Hematopoietic multipotent progenitor cell treated with erythropoietin and hydrocortisone succinate and interleukin-3 and kit ligand, for 8 days (in vitro differentiated cells): ENCODE data around the gene PSMB10.
A peak's percentile ranks its signal among the peaks of the same experiment; 100 is the strongest.
"Not testable (repeated sequence)": the region's sequence is repeated elsewhere in the genome, so short reads cannot be mapped to it uniquely, and the experiment has no call there.

Source experiments
- DNase-seq: peaks from one replicate; pipeline ENCODE4 v3.0.0-alpha.2; 2015

The PSMB10 gene

DNA sequence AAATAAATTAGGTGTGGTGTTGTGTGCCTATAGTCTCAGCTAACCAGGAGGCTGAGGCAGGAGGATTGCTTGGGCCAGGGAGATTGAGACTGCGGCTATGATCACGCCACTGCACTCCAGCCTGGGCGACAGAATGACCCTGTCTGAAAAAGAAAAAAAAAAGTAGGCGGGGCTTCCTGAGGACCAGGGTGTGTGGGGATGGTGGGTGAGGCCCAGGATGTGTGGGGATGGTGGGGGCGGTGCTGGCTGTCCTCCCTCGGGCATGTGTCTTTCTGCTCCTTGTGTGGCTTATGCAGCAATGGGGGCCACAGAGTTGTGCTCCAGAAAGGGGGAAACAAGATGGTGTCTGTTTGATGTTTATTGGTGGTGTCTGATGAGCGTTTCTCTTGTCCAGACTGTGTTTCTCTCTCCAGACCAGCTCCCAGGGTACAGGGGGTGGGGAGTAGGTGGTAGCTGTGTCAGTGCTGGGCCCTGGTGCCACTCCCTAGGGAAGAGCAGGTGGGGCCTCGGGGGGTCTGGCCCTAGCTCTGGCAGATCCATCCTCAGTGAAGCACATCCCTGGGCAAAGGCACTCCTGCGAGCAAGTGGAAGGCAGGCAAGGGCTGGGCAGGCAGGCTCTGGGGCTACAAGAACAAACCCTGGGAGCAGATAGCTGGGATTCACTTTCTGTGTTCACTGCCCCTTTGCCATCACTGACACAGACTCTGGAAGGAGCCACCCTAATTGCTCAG lies 5.0 kb upstream of the PSMB10 start:
- DNase-seq, result no peak

DNA sequence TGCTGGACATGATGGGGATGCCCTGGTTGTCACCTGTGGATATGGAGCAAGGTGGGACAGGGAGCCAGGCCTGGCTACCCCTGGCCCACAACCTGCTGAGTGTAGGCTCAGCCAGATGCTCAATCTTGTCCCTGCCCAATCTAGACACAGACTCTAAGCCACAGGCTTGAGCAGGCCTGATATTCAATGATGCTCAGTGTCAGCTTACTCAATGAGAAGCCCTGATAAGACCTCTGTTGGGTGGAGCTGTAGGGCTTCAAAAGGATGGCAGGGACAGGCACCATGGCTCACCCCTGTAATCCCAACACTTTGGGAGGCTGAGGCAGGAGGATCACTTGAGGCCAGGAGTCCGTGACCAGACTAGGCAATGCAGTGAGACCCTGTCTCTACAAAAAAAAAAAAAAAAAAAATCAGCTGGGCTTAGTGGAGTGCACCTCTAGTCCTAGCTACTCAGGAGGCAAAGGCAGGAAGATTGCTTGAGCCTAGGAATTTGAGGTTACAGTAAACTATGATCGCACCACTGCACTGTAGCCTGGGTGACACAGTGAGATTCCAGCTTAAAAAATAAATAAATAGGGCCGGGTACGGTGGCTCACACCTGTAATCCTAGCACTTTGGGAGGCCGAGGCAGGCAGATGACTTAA lies 3.9 kb upstream of the PSMB10 start:
- peak; percentile 75 for DNase-seq

DNA sequence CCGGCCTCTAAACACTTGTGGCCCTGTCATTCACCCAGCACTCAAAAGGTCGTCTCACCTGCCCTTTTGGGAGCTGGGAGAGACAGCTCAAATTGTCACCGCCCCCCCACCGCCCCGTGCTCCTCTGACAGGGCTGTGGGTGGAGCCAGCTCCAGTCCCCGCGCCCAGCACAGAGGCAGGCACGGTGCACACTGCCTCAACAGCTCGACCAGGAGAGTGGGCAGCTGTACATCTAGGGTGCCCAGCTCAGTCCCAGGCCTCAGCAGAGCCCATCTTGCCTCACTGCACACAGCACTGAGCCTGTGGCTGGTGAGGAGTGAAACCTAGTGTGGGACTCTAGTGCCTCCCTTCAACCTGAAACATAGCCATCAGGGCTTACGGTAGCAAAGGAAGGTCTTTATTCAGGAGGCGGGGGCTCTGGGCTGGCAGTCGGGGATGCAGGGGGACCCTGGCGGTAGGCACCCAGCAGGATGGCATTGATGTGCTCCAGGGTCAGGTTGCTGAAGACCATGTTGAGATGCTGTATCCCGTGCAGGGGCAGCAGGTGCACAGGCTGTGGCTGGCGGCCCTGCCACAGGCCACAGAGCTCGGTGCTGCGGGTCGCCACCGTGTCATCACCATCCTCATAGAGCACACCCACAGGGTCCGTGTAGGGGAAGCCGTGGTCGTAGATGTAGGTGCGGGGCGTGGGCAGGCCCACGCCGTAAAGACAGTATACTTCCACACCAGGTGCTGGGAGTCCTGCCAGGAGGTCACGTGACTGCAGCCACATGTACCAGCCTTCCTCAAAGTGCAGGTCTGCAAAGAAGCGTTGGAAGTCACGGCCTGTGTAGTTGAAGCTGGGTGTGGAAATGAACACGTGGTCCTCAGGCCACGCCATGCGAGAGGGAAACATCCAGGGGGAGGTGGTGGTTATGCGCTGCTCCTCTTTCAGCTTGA lies 3.1 kb upstream of the PSMB10 start:
- peak; percentile 51 for DNase-seq

DNA sequence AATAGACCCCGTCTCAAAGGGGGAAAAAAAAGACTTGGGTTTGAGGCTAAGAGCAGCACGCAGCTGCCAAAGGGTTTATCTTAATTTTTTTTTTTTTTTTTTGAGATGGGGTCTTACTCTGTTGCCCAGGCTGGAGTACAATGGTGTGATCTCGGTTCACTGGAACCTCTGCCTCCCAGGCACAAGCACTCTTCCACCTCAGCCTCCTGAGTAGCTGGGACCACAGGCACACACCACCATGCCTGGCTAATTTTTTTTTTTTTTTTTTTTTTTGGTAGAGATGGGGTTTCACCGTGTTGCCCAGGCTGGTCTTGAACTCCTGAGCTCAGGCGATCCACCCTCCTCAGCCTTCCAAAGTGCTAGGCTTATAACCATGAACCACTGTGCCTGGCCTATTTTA lies 1.1 kb upstream of the PSMB10 start:
- DNase-seq, result not testable (repeated sequence)

- DNase-seq, result peak; percentile 80
Observed at GRCh38 chr16:67936880-67937605, 393 bp upstream of the PSMB10 start.

- DNase-seq, result peak; percentile 97
Observed at GRCh38 chr16:67935402-67936123, 1.1 kb downstream of the PSMB10 start.

GRCh38 chr16:67935101-67935401 lies 1.6 kb downstream of the PSMB10 start:
- no peak for DNase-seq

- no peak for DNase-seq
Observed at GRCh38 chr16:67934306-67935100, 2.1 kb downstream of the PSMB10 start.

GRCh38 chr16:67933805-67934204 lies 2.8 kb downstream of the PSMB10 start:
- no peak for DNase-seq

DNA sequence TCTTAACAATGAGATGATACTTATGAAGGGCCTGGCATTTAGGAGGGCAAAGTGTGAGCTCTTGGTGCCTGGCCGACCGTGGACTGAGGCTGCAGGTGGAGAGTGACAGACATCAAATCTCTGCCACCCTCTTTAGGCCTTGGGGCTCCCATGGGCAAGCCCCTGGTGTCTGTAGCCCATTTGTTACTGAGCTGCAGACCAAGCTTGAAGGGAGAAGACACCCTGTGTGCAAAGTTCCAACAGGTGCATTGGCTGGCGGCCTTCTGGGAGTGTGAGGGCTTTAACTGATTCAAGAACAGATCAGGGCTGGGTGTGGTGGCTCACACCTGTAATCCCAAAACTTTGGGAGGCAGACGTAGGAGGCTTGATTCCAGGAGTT lies 4.2 kb downstream of the PSMB10 start:
- no peak for DNase-seq

DNA sequence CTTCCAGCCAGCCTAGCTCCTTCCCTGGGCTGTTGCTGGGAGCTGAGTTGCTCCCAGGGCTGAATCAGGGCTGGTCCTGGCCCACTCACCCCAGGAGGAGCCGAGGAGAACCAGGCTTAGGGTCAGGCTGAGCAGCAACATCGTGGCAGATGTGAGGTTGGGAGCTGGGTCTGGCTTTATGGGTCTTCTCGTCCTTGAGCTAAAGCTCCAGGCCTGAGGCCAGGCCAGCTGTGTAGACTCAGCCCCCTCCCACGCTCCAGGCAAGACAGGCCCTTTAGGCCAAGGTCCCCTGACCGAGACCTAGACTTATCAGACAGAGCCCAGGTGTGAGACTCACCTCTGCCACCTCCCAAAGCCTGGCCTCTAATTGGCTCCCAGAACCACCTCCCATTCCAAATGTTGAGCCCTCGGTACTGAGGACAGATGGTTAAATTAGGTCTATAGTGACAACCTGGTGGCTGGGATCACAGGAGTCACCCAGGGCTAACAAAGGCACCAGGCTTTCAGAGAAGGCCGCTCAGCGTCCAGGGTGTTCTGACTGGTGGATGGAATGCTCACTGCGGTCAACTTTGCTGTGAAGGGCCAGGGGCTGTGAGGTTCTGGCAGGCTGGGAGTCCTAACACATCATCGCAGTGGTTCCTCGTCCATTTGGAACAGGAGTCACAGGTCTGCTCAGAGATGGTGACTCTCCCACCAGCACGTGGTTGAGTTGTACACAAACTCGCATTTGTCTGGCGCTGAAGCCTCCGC lies 4.8 kb downstream of the PSMB10 start, which contains the start of gene CTRL:
Gene CTRL (minus strand): TSS at position 151 of the 750 bp plus-strand sequence. CDS start 10 bp downstream, at position 141.
- DNase-seq, result no peak

GRCh38 chr16:67930678-67931211 lies 5.9 kb downstream of the PSMB10 start:
- no peak for DNase-seq

DNA sequence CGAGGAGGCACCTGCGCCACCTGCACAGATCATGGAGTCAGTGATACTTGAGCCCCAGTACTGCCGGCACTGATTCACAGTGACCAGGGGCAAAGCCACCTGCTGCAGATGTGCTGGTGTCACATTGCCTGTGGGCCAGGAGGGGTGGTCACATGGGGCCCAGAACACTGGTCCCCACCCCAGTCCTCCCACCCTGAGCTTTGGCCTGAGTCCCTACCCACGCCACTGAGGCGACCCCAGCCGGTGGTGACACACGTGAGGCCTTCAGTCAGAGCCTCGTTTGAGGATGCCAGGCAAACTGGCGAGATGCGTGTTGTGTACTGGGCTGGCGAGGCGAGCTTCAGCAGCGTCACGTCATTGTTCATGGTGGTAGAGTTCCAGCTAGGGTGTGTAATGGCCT lies 6.5 kb downstream of the PSMB10 start:
- no peak for DNase-seq

DNA sequence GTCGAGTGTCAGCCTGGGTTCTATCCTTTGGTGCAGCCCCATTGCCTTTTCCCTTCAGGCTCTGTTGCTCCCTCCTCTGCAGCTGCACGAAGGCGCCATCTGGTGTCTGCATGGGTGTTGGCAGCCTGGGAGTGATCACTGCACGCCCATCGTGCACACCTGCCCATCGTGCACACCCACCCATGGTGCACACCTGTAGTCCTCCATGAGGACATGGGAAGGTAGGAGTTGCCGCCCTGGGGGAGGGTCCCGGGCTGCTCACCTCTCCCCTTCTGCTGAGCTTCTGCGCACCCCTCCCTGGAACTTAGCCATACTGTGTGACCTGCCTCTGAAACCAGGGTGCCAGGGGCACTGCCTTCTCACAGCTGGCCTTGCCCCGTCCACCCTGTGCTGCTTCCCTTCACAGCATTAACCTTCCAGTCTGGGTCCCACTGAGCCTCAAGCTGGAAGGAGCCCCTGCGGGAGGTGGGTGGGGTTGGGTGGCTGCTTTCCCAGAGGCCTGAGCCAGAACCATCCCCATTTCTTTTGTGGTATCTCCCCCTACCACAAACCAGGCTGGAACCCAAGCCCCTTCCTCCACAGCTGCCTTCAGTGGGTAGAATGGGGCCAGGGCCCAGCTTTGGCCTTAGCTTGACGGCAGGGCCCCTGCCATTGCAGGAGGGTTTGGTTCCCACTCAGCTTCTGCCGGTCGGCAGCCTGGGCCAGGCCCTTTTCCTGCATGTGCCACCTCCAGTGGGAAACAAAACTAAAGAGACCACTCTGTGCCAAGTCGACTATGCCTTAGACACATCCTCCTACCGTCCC lies 7.9 kb downstream of the PSMB10 start:
- peak; percentile 72 for DNase-seq

DNA sequence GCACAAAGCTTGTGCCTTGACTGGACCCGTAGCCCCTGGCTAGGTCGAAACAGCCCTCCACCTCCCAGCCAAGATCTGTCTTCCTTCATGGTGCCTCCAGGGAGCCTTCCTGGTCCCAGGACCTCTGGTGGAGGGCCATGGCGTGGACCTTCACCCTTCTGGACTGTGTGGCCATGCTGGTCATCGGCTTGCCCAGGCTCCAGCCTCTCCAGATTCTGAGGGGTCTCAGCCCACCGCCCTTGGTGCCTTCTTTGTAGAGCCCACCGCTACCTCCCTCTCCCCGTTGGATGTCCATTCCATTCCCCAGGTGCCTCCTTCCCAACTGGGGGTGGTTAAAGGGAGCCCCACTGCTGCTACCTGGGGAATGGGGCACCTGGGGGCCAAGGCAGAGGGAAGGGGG lies 8.5 kb downstream of the PSMB10 start:
- no peak for DNase-seq

GRCh38 chr16:67927131-67927941 lies 9.3 kb downstream of the PSMB10 start:
- no peak for DNase-seq

DNA sequence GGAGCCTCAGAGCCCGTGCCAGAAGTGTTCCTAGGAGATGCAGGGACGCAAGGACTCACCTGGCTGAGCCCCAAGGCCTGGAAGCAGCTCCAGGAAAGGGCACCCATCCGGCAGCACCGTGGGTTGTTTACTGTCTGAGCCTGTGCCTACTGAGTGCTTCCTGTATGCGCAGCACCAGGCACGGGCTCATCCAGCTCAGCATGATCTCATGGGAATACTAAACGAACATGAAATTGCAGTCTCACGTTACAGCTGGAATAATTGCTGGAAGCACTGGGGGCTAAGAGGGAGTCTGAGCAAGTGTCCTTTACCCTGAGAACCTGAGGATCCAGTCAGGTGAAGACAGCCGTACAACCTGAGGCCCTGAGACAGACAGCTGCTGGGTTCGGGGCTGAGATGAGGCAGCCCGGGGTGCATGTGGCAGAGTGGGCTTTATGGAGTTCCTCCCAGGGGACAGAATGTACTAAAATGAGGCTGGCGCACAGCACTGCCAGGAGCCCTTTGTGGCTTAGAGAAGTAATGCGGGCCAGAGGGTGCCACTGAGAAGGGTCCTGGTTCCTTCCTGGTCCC lies 10.4 kb downstream of the PSMB10 start:
- no peak for DNase-seq
